ENCODE data around the gene ZIC1.

DNA sequence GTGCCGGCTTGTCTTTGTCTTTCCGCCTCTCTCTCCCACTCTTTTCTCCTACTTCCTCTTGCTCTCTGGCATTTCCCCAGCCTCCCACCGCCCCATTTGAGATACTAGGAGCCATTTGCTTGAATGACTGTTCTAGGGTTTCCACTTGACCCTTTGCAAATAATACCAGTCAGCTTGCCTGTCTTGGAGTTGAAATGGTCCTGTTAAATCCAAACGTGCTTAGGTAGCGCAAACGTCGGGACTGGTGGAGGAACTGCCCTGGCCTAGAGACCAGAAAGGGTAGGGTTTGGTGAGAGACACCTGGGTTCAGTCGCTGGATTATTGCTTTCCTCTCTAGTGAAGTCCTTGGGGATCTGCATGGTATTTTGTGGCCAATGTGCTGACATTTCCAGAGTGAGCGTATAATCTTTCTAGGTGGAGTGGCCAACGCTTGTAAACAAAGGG, 10.6 kb downstream of the ZIC1 start:
- no peak for TF ChIP-seq SUZ12 (IDR thresholded peaks at IDR 0.05; ENCODE audit: extremely low read depth, insufficient read depth, insufficient read length)
- no peak for TF ChIP-seq YY1 (IDR thresholded peaks at IDR 0.05; ENCODE audit: insufficient read depth, insufficient read length)
- no peak for TF ChIP-seq ZNF274 (IDR thresholded peaks at IDR 0.05; ENCODE audit: low read depth, low read length)

All from NT2/D1 (cell line).